Gastroesophageal sphincter (tissue), 4 donors: ENCODE results near the gene RRAGD. TPM values are rescaled to one million over a fixed set of nuclear protein-coding genes. Genes with fewer than 3 reads are reported as not detected.

Experiments
- ATAC-seq: fragments of 150-250 bp; one replicate; pipeline ENCODE4 v1.9.1; 2016; ENCODE audit warnings: mild to moderate bottlenecking, moderate library complexity
- H3K27ac ChIP-seq, 4 donors: fragments of 200-600 bp; sonication (generic) in 3 of 4; 1 replicate in 3 of 4; 2 replicates in 1 of 4; pipeline ENCODE4 v1.5.1; 2016 to 2019
- H3K27me3 ChIP-seq: fragments of 200-600 bp; sonication (generic); one replicate; pipeline ENCODE4 v1.5.1; 2019
- H3K36me3 ChIP-seq, 2 donors: fragments of 200-600 bp; sonication (generic); one replicate each; pipeline ENCODE4 v1.5.1; 2019; ENCODE audit warnings: control low read depth in 1 of 2
- H3K4me1 ChIP-seq, 3 donors: fragments of 200-600 bp; sonication (generic); 1 replicate in 2 of 3; 2 replicates in 1 of 3; pipeline ENCODE4 v1.5.1; 2016 to 2019; ENCODE audit warnings: control low read depth in 2 of 3
- H3K4me3 ChIP-seq, 2 donors: fragments of 200-600 bp; sonication (generic); one replicate each; pipeline ENCODE4 v1.5.1; 2019; ENCODE audit warnings: mild to moderate bottlenecking in 1 of 2, moderate library complexity in 1 of 2
- H3K9me3 ChIP-seq, 3 donors: fragments of 200-600 bp; sonication (generic); one replicate each; pipeline ENCODE4 v1.5.1; 2017 to 2019; ENCODE audit warnings: control low read depth in 2 of 3
- CTCF ChIP-seq, 4 experiments: fragments of 200-600 bp in 2 of 4; fragments of 450-650 bp in 2 of 4; sonication (generic) in 1 of 4; IDR thresholded peaks; one replicate each; pipeline ENCODE4 v1.5.1; 2017 to 2019; ENCODE audit warnings: antibody characterized with exemption in 4 of 4, mild to moderate bottlenecking in 2 of 4, moderate library complexity in 2 of 4
- EP300 ChIP-seq: sonication (generic); formaldehyde crosslinking; IDR thresholded peaks from one replicate; pipeline ENCODE4 v1.6.1; 2017; ENCODE audit warnings: antibody characterized with exemption, mild to moderate bottlenecking
- POLR2A ChIP-seq, 2 donors: fragments of 450-650 bp; IDR thresholded peaks; one replicate each; pipeline ENCODE4 v1.6.1; 2017; ENCODE audit warnings: antibody characterized with exemption in 2 of 2, mild to moderate bottlenecking in 2 of 2, moderate library complexity in 1 of 2
- POLR2AphosphoS5 ChIP-seq: sonication (generic); formaldehyde crosslinking; IDR thresholded peaks from one replicate; pipeline ENCODE4 v1.6.1; 2017; ENCODE audit warnings: antibody characterized with exemption
- WGBS, 2 donors: methylation state at CpG; one replicate each; pipeline ENCODE4 v1.1.5; 2018; ENCODE audit warnings: low coverage in 1 of 2; 5-methylcytosine and 5-hydroxymethylcytosine counted together
- total RNA-seq, 4 donors: library from RNA; depleted of rRNA; stranded (reverse); fragments of >200 nt; gene quantifications; one replicate each; pipeline ENCODE4 v1.1.0, GENCODE V29; 2016

RRAGD gene
- total RNA-seq, 4 donors from 2014 or later: 14.8 to 38.5 (median 24.8) TPM

GRCh38 chr6:89454300-89454699, 42.2 kb upstream of the RRAGD start:
- 73 to 78% methylated on average over 2 of the region's 2 CpGs for WGBS, 2 donors
- ATAC-seq: no peak

GRCh38 chr6:89452281-89452680, 40.2 kb upstream of the RRAGD start:
- 92 to 100% methylated on average over 1 of the region's 1 CpG for WGBS, 2 donors
- H3K36me3 ChIP-seq: no peaks in the 10 kb centered on the region
- no peaks in the 10 kb centered on the region for H3K27me3 ChIP-seq
- TF ChIP-seq POLR2A (IDR thresholded peaks at IDR 0.05) (no peak), POLR2AphosphoS5 (no peak), CTCF (IDR thresholded peaks at IDR 0.05) (no peak), EP300 (no peak)
- ATAC-seq: no peak
- H3K4me1 ChIP-seq: no peaks in the 10 kb centered on the region
- no peaks in the 10 kb centered on the region for H3K9me3 ChIP-seq
- H3K4me3 ChIP-seq: no peak overlapping the region
- H3K27ac ChIP-seq: no peak overlapping the region

More at GRCh38 chr6:89454300-89454699, 42.2 kb upstream of the RRAGD start:
- H3K9me3 ChIP-seq: no peaks in the 10 kb centered on the region
- no peaks in the 10 kb centered on the region for H3K36me3 ChIP-seq
- H3K4me1 ChIP-seq: no peaks in the 10 kb centered on the region
- TF ChIP-seq CTCF (IDR thresholded peaks at IDR 0.05) (no peak), EP300 (no peak)
- H3K27ac ChIP-seq: no peak overlapping the region
- no peaks in the 10 kb centered on the region for H3K27me3 ChIP-seq
- H3K4me3 ChIP-seq: no peak overlapping the region

- Histone ChIP-seq H3K9me3 (no peaks in the 10 kb centered on the region), H3K4me3 (no peak overlapping the region), H3K27me3 (no peaks in the 10 kb centered on the region), H3K36me3 (no peaks in the 10 kb centered on the region), H3K4me1 (no peaks in the 10 kb centered on the region), H3K27ac (no peak overlapping the region)
- 21 to 55% methylated on average over 1 of the region's 1 CpG for WGBS, 2 donors
- TF ChIP-seq CTCF (IDR thresholded peaks at IDR 0.05) (no peak), POLR2AphosphoS5 (no peak), EP300 (no peak), POLR2A (IDR thresholded peaks at IDR 0.05) (no peak)
- no peak for ATAC-seq
Measured at GRCh38 chr6:89449193-89449592, 37.1 kb upstream of the RRAGD start.

- Histone ChIP-seq H3K9me3 (no peaks in the 10 kb centered on the region), H3K36me3 (no peaks in the 10 kb centered on the region), H3K27me3 (no peaks in the 10 kb centered on the region), H3K4me1 (no peaks in the 10 kb centered on the region), H3K27ac (no peak overlapping the region), H3K4me3 (no peak overlapping the region)
- no peak for ATAC-seq
- WGBS, 2 donors: 67 to 68% methylated on average over 3 to 5 of the region's 5 CpGs
- TF ChIP-seq POLR2A (IDR thresholded peaks at IDR 0.05): no peak
- no peak for TF ChIP-seq EP300
- TF ChIP-seq POLR2AphosphoS5: no peak
- TF ChIP-seq CTCF (IDR thresholded peaks at IDR 0.05): no peak
Measured at GRCh38 chr6:89443658-89444057, 31.6 kb upstream of the RRAGD start.

- no peaks in the 10 kb centered on the region for H3K4me1 ChIP-seq
- H3K4me3 ChIP-seq: no peak overlapping the region
- TF ChIP-seq CTCF (IDR thresholded peaks at IDR 0.05): no peak
- TF ChIP-seq EP300: no peak
- TF ChIP-seq POLR2A (IDR thresholded peaks at IDR 0.05): no peak
- TF ChIP-seq POLR2AphosphoS5: no peak
- H3K36me3 ChIP-seq: no peaks in the 10 kb centered on the region
- H3K27ac ChIP-seq: no peak overlapping the region
- H3K27me3 ChIP-seq: no peaks in the 10 kb centered on the region
- ATAC-seq: no peak
- no peaks in the 10 kb centered on the region for H3K9me3 ChIP-seq
- 100% methylated on average over 2 to 3 of the region's 3 CpGs for WGBS, 2 donors
Measured at GRCh38 chr6:89440200-89440599, 28.1 kb upstream of the RRAGD start.
